ENCODE measurements around the gene GALNTL6. TPM values are rescaled to one million over a fixed set of nuclear protein-coding genes. Genes with fewer than 3 reads are reported as not detected.

Gene GALNTL6
- total and polyA plus RNA-seq, 2 of the 4 experiments (the other 2 are of a cell fraction), result under 0.01 TPM; not detected in 1

- no peak overlapping the region for H3K18ac ChIP-seq (ENCODE audit: low read depth, low read length)
- ChIA-PET POLR2A (ENCODE audit: unreplicated experiment) (no interaction called here), CTCF (no interaction called here)
- ATAC-seq (ENCODE audit: low read depth), result no peak
- peak overlapping the region; percentile 90 for H4K91ac ChIP-seq (ENCODE audit: insufficient read depth, low read depth, low read length)
- peak overlapping the region; percentile 66; the same call in 1 of the 3 replicates for H2BK15ac ChIP-seq (ENCODE audit: low read depth, low read length)
- no peak overlapping the region for H3K9ac ChIP-seq (ENCODE audit: low read depth, low read length)
- H4K20me1 ChIP-seq (ENCODE audit: insufficient read depth, low read length), result no peaks in the 10 kb centered on the region
- no peak overlapping the region for H2BK5ac ChIP-seq (ENCODE audit: low read depth, low read length, poor library complexity, severe bottlenecking)
- H3K4me2 ChIP-seq (ENCODE audit: low read depth, low read length), result no peak overlapping the region
- intact Hi-C loops (cut with micrococcal nuclease) (no loop called here), in situ Hi-C loops (cut with MboI; ENCODE audit: low sequenced_read_pairs) (no loop called here), dilution Hi-C loops (cut with HindIII; ENCODE audit: low sequenced_read_pairs, unreplicated experiment) (no loop called here)
- H3K14ac ChIP-seq (replicated peaks; ENCODE audit: low read depth, low read length), result 0 out of 2 replicates have a peak overlapping the region, but pooled peaks have one; percentile 52
- H2AK5ac ChIP-seq (ENCODE audit: low read depth, low read length), result peak overlapping the region; percentile 33; the same call in 1 of the 2 replicates
- peak overlapping the region; percentile 50 for H2AK9ac ChIP-seq (replicated peaks; ENCODE audit: low read depth, low read length, poor library complexity)
- H3K79me1 ChIP-seq (ENCODE audit: low read depth in 1 of 2, low read length in 2 of 2), result no peaks in the 10 kb centered on the region
- no peak overlapping the region for H3K56ac ChIP-seq (ENCODE audit: extremely low read depth, insufficient read depth, low read length)
- H2AFZ ChIP-seq (replicated peaks; ENCODE audit: low read length, poor library complexity), result peak overlapping the region; percentile 47
- H3K27me3 ChIP-seq (ENCODE audit: control insufficient read depth, insufficient read depth, low read length), result no peaks in the 10 kb centered on the region
- H2BK20ac ChIP-seq (ENCODE audit: low read depth, low read length), result peak overlapping the region; percentile 80; the same call in 1 of the 2 replicates
- no peak overlapping the region for H3K4me3 ChIP-seq (ENCODE audit: insufficient read depth, low read depth, low read length)
- no peak overlapping the region for H4K5ac ChIP-seq (ENCODE audit: low read depth, low read length)
- H3K4ac ChIP-seq (ENCODE audit: low read depth, low read length), result peak overlapping the region; percentile 81
- no TSS peak for BruUV-seq (replicated peaks)
- 0 out of 2 replicates have a peak, but pooled peaks cover 4% of the 10 kb centered on the region for H3K9me3 ChIP-seq (ENCODE audit: control insufficient read depth, insufficient read depth, low read length)
- 83% methylated on average over 1 of the region's 3 CpGs; no CpG with 5 or more reads in 1 of the 2 experiments for WGBS, 2 experiments (ENCODE audit: extremely low coverage in 2 of 2, insufficient read length in 1 of 2)
- peak overlapping the region in 1 of 2 experiments; percentile 80; a peak in 3 of 4 replicates for H4K8ac ChIP-seq (ENCODE audit: low read depth in 2 of 2, low read length in 2 of 2)
- peak overlapping the region; percentile 53; the same call in 1 of the 2 replicates for H3K23ac ChIP-seq (ENCODE audit: low read depth, low read length)
- no peak overlapping the region for H3K27ac ChIP-seq (ENCODE audit: insufficient read depth, low read length)
- no peaks in the 10 kb centered on the region for H3K36me3 ChIP-seq (ENCODE audit: control insufficient read depth, insufficient read depth, low read length)
- H3K4me1 ChIP-seq (ENCODE audit: control insufficient read depth, insufficient read depth, low read length), result peaks cover 4% of the 10 kb centered on the region; the same call in 1 of the 2 replicates
- H2BK120ac ChIP-seq (ENCODE audit: low read depth, low read length), result peak overlapping the region; percentile 88
- no peak for DNase-seq
- H3K9me1 ChIP-seq (ENCODE audit: insufficient read depth, low read length), result peaks cover 4% of the 10 kb centered on the region
- TF ChIP-seq ELK1 (IDR thresholded peaks at IDR 0.05; ENCODE audit: borderline replicate concordance, low read depth, low read length), result no peak
- no peak for TF ChIP-seq POLR2A (IDR thresholded peaks at IDR 0.05; ENCODE audit: low read depth, low read length)
- TF ChIP-seq FOS (IDR thresholded peaks at IDR 0.05; ENCODE audit: low read depth, low read length), result no peak
- no peak for TF ChIP-seq BHLHE40 (IDR thresholded peaks at IDR 0.05; ENCODE audit: low read depth, low read length)
- TF ChIP-seq NFE2L2 (IDR thresholded peaks at IDR 0.05; ENCODE audit: low read depth, low read length), result no peak
- TF ChIP-seq, protein P1, sequence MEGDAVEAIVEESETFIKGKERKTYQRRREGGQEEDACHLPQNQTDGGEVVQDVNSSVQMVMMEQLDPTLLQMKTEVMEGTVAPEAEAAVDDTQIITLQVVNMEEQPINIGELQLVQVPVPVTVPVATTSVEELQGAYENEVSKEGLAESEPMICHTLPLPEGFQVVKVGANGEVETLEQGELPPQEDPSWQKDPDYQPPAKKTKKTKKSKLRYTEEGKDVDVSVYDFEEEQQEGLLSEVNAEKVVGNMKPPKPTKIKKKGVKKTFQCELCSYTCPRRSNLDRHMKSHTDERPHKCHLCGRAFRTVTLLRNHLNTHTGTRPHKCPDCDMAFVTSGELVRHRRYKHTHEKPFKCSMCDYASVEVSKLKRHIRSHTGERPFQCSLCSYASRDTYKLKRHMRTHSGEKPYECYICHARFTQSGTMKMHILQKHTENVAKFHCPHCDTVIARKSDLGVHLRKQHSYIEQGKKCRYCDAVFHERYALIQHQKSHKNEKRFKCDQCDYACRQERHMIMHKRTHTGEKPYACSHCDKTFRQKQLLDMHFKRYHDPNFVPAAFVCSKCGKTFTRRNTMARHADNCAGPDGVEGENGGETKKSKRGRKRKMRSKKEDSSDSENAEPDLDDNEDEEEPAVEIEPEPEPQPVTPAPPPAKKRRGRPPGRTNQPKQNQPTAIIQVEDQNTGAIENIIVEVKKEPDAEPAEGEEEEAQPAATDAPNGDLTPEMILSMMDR (conservative IDR thresholded peaks at IDR 0.05; ENCODE audit: low read depth, low read length), result no peak
- TF ChIP-seq MAFK (IDR thresholded peaks at IDR 0.05; ENCODE audit: low read depth, low read length), result no peak
- no peak for TF ChIP-seq CEBPB (IDR thresholded peaks at IDR 0.05; ENCODE audit: low read depth, low read length)
- no peak for TF ChIP-seq MXI1 (IDR thresholded peaks at IDR 0.05; ENCODE audit: borderline replicate concordance, low read depth, low read length)
- TF ChIP-seq, protein P2, sequence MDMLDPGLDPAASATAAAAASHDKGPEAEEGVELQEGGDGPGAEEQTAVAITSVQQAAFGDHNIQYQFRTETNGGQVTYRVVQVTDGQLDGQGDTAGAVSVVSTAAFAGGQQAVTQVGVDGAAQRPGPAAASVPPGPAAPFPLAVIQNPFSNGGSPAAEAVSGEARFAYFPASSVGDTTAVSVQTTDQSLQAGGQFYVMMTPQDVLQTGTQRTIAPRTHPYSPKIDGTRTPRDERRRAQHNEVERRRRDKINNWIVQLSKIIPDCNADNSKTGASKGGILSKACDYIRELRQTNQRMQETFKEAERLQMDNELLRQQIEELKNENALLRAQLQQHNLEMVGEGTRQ (IDR thresholded peaks at IDR 0.05; ENCODE audit: low read depth, low read length), result no peak
- no peak for TF ChIP-seq RCOR1 (IDR thresholded peaks at IDR 0.05; ENCODE audit: insufficient replicate concordance, low read length)
- TF ChIP-seq RFX5 (IDR thresholded peaks at IDR 0.05; ENCODE audit: low read depth, low read length), result no peak
- no peak for TF ChIP-seq CHD1 (IDR thresholded peaks at IDR 0.05; ENCODE audit: low read depth, low read length)
- no peak for TF ChIP-seq MAZ (IDR thresholded peaks at IDR 0.05; ENCODE audit: borderline replicate concordance, low read depth, low read length)
- TF ChIP-seq SMC3 (IDR thresholded peaks at IDR 0.05; ENCODE audit: low read depth, low read length), result no peak
- no peak for TF ChIP-seq RAD21 (IDR thresholded peaks at IDR 0.05; ENCODE audit: low read length)
These were observed 1013.7 kb downstream of the GALNTL6 start for GRCh38 chr4:172826861-172827260.
